WTC11 (cell line): Measurements from ENCODE around the gene PTPRT.

Source experiments
- ATF6 ChIP-seq: sonication (generic); formaldehyde crosslinking; IDR thresholded peaks from 2 replicates; pipeline ENCODE4 v1.8.1; 2023; ENCODE audit warnings: mild to moderate bottlenecking, missing genetic modification reagents
- CTCF ChIP-seq: fragments of 200-600 bp; IDR thresholded peaks from 2 replicates; pipeline ENCODE4 v1.8.0; 2022; ENCODE audit warnings: antibody characterized with exemption
- NFYB ChIP-seq: sonication (generic); formaldehyde crosslinking; conservative IDR thresholded peaks from 2 replicates; pipeline ENCODE4 v1.8.0; 2022; ENCODE audit warnings: low read depth, missing genetic modification reagents
- NR2C2 ChIP-seq: sonication (generic); formaldehyde crosslinking; IDR thresholded peaks from 2 replicates; pipeline ENCODE4 v1.8.0; 2022; ENCODE audit warnings: mild to moderate bottlenecking, missing genetic modification reagents
- ZNF263 ChIP-seq: sonication (generic); formaldehyde crosslinking; IDR thresholded peaks from 2 replicates; pipeline ENCODE4 v1.8.1; 2022; ENCODE audit warnings: low read depth, mild to moderate bottlenecking, moderate library complexity, missing genetic modification reagents

GRCh38 chr20:42100137-42100704 is 1089.5 kb downstream of the PTPRT start:
- TF ChIP-seq ZNF263 (CRISPR knock-in tag) (no peak), CTCF (no peak), NFYB (CRISPR knock-in tag) (no peak), NR2C2 (no peak), ATF6 (CRISPR knock-in tag) (no peak)
